Prostate gland (tissue), 2 donors: ENCODE results near the gene ZNF71. TPM values are rescaled to one million over a fixed set of nuclear protein-coding genes. Genes with fewer than 3 reads are reported as not detected.
"Not testable (repeated sequence)": the region's sequence is repeated elsewhere in the genome, so short reads cannot be mapped to it uniquely, and the experiment has no call there.

Experiments
- DNase-seq: peaks from one replicate; pipeline ENCODE4 v3.0.0-alpha.2; 2019; ENCODE audit warnings: low spot score
- H3K27ac ChIP-seq, 2 donors: fragments of 200-600 bp; sonication (generic); 2 replicates each; pipeline ENCODE4 v1.5.1; 2017 to 2019
- H3K27me3 ChIP-seq: fragments of 200-600 bp; sonication (generic); replicated peaks from 2 replicates; pipeline ENCODE4 v1.5.1; 2019; ENCODE audit not compliant: insufficient read depth
- H3K36me3 ChIP-seq, 2 donors: fragments of 200-600 bp; sonication (generic); 1 replicate in 1 of 2; 2 replicates in 1 of 2; pipeline versions ENCODE4 v1.5.1 to v1.8.1; 2017 to 2019
- H3K4me1 ChIP-seq: fragments of 200-600 bp; sonication (generic); replicated peaks from 2 replicates; pipeline ENCODE4 v1.5.1; 2019
- H3K4me3 ChIP-seq, 2 donors: fragments of 200-600 bp; sonication (generic); 2 replicates each; pipeline ENCODE4 v1.5.1; 2017 to 2019
- H3K9me3 ChIP-seq: fragments of 200-600 bp; sonication (generic); 2 replicates; pipeline ENCODE4 v1.5.1; 2017
- POLR2A ChIP-seq: fragments of 450-650 bp; IDR thresholded peaks from one replicate; pipeline ENCODE4 v1.6.1; 2016; ENCODE audit warnings: antibody characterized with exemption, mild to moderate bottlenecking
- POLR2AphosphoS5 ChIP-seq: sonication (generic); formaldehyde crosslinking; IDR thresholded peaks from one replicate; pipeline ENCODE4 v1.6.1; 2017; ENCODE audit warnings: antibody characterized with exemption
- WGBS: methylation state at CpG from one replicate; pipeline ENCODE4 v1.1.5; 2018; 5-methylcytosine and 5-hydroxymethylcytosine counted together
- intact Hi-C: fragments of 100-400 bp; cut with DNase I; formaldehyde crosslinking; loops from one replicate; pipeline ENCODE4 v1.14.2; 2022
- total RNA-seq, 2 donors: library from RNA; depleted of rRNA; stranded (reverse); fragments of >200 nt; gene quantifications; one replicate each; pipeline ENCODE4 v1.1.0, GENCODE V29; 2016
- TF ChIP-seq, protein P1 (sequence below), 4 experiments: fragments of 200-600 bp in 2 of 4; fragments of 450-650 bp in 2 of 4; sonication (generic) in 2 of 4; IDR thresholded peaks; 1 replicate in 3 of 4; 2 replicates in 1 of 4; pipeline ENCODE4 v1.5.1; 2016 to 2019; ENCODE audit warnings: antibody characterized with exemption in 4 of 4, mild to moderate bottlenecking in 2 of 4, moderate library complexity in 2 of 4

Gene ZNF71
- total RNA-seq, 2 donors from 2014 or later, result 10.3 to 19.7 TPM

- H3K36me3 ChIP-seq, result no peaks in the 10 kb centered on the region
- H3K27ac ChIP-seq, result no peak overlapping the region
- H3K9me3 ChIP-seq, result no peaks in the 10 kb centered on the region
- intact Hi-C loops, result no loop called here
- no peak for DNase-seq
- TF ChIP-seq POLR2A, result no peak
- TF ChIP-seq, protein P1, sequence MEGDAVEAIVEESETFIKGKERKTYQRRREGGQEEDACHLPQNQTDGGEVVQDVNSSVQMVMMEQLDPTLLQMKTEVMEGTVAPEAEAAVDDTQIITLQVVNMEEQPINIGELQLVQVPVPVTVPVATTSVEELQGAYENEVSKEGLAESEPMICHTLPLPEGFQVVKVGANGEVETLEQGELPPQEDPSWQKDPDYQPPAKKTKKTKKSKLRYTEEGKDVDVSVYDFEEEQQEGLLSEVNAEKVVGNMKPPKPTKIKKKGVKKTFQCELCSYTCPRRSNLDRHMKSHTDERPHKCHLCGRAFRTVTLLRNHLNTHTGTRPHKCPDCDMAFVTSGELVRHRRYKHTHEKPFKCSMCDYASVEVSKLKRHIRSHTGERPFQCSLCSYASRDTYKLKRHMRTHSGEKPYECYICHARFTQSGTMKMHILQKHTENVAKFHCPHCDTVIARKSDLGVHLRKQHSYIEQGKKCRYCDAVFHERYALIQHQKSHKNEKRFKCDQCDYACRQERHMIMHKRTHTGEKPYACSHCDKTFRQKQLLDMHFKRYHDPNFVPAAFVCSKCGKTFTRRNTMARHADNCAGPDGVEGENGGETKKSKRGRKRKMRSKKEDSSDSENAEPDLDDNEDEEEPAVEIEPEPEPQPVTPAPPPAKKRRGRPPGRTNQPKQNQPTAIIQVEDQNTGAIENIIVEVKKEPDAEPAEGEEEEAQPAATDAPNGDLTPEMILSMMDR (IDR thresholded peaks at IDR 0.05), result no peak
- no peak for TF ChIP-seq POLR2AphosphoS5
- no peaks in the 10 kb centered on the region for H3K4me1 ChIP-seq
- H3K27me3 ChIP-seq, result no peaks in the 10 kb centered on the region
- peak overlapping the region in 1 of 2 donors; percentile 40 for H3K4me3 ChIP-seq
- WGBS, result 76% methylated on average over 16 of the region's 17 CpGs
Observed at GRCh38 chr19:56670401-56670960, 75.4 kb downstream of the ZNF71 start.

DNA sequence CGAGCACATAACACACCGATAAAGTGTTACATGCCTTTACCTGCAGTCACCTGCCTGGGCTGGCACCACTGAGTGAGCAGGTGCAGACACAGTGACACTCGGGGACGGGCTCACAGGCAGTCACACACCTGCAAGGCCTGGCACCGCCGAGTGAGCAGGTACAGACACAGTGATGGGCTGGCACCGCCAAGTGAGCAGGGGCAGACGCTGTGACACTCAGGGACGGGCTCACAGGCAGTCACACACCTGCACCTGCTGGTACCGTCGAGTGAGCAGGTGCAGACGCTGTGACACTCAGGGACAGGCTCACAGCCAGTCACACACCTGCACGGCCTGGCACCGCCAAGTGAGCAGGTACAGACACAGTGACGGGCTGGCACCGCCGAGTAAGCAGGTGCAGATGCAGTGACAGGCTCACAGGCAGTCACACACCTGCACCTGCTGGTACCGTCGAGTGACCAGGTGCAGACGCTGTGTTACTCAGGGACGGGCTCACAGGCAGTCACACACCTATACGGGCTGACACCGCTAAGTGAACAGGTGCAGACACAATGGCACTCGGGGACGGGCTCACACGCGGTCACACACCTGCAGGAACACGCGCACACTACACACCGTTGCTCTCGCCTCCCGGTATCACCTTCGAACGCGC, 76.0 kb downstream of the ZNF71 start:
- no peak overlapping the region for H3K27ac ChIP-seq
- no peaks in the 10 kb centered on the region for H3K27me3 ChIP-seq
- TF ChIP-seq POLR2A, result no peak
- TF ChIP-seq, protein P1 (IDR thresholded peaks at IDR 0.05), result no peak
- no peak for TF ChIP-seq POLR2AphosphoS5
- DNase-seq, result no peak
- H3K9me3 ChIP-seq, result no peaks in the 10 kb centered on the region
- H3K36me3 ChIP-seq, result no peaks in the 10 kb centered on the region
- no peaks in the 10 kb centered on the region for H3K4me1 ChIP-seq
- 15% methylated on average over 35 of the region's 35 CpGs for WGBS
- intact Hi-C loops, result no loop called here
- H3K4me3 ChIP-seq, result peak overlapping the region; percentile 39 to 40

DNA sequence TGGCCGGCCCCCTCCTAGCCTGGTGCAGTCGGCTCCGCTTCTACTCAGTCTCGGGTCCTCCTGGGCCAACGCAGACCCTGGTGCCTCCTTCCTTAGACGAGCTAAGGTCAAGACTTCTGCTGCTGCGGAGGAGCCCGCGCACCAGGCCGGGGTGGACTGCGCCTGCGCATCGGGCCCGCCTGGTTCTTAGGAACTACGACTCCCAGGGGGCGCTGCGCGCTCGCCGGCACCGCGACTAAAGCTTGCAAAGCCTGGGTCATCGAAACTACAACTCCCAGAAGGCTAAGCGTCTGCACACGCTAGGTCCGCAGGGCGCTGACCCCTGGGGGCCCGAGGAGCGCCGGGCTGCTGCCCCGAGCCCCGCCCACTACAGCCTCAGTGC, 76.5 kb downstream of the ZNF71 start, which contains the start of gene ZNF835:
ZNF835 (minus strand) TSS at position 145 of the 382 bp plus-strand sequence. CDS start 6,559 bp downstream, outside the sequence.
- no peaks in the 10 kb centered on the region for H3K9me3 ChIP-seq
- intact Hi-C loops, result no loop called here
- DNase-seq, result peak; percentile 79
- no peaks in the 10 kb centered on the region for H3K4me1 ChIP-seq
- 2% methylated on average over 20 of the region's 32 CpGs for WGBS
- H3K4me3 ChIP-seq, result peak within 1 kb of the TSS; percentile 39 to 40
- H3K27me3 ChIP-seq, result no peaks in the 10 kb centered on the region
- no peaks in the 10 kb centered on the region for H3K36me3 ChIP-seq
- TF ChIP-seq POLR2A, result no peak
- peak; percentile 78 for TF ChIP-seq POLR2AphosphoS5
- TF ChIP-seq, protein P1 (IDR thresholded peaks at IDR 0.05), result peak in 2 of 4 experiments; percentile 41 to 42
- H3K27ac ChIP-seq, result no peak within 1 kb of the TSS

DNA sequence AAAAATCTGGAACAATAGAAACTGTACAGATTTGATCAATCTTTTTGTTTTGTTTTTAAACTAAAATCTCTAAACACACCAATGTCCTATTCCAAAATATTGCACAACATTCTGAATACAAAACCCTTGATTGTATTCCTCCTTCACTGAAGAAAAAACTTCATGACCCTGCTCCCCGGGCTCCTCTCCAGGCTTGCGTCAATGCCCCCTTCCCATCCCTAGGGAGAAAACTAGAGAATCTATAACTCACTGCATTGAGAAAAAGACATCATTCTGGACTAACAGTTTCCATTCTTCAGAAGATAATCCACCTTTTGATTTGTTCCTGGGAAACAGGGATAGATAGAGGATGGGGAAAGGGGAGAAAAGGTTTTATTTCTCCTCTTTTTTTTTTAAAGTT, 77.5 kb downstream of the ZNF71 start:
- H3K4me1 ChIP-seq, H3K4me3 ChIP-seq, intact Hi-C loops, H3K36me3 ChIP-seq, DNase-seq, H3K27me3 ChIP-seq, H3K27ac ChIP-seq, H3K9me3 ChIP-seq: not testable (repeated sequence)
- WGBS, result 94% methylated on average over 2 of the region's 2 CpGs

Other genes with a start within 250 kb of the ZNF71 start
- gene ZNF582, start 201.8 kb upstream of the ZNF71 start, total RNA-seq, result 10 to 100 TPM in 1 of 2 donors, 1 to 10 TPM in 1; 6.4 to 12.4 TPM
- gene ZNF583, start 191.0 kb upstream of the ZNF71 start, total RNA-seq, result 1 to 10 TPM; 3.6 to 5.2 TPM
- 1 to 10 TPM; 5.5 to 7.6 TPM for gene ZNF667, start 118.0 kb upstream of the ZNF71 start, total RNA-seq
- 1 to 10 TPM; 4.9 to 8.8 TPM for gene ZNF471, start 87.4 kb upstream of the ZNF71 start, total RNA-seq
- 10 to 100 TPM in 1 of 2 donors, 1 to 10 TPM in 1; 3.7 to 17.8 TPM for gene ZFP28, start 56.4 kb upstream of the ZNF71 start, total RNA-seq
- 1 to 10 TPM; 5.7 to 6.3 TPM for gene ZNF470, start 27.8 kb upstream of the ZNF71 start, total RNA-seq
- gene SMIM17, start 47.9 kb downstream of the ZNF71 start, total RNA-seq, result not detected
- gene ZNF835, start 76.5 kb downstream of the ZNF71 start, total RNA-seq, result 1 to 10 TPM; 2.5 to 4.5 TPM
- gene PEG3, start 245.4 kb downstream of the ZNF71 start, total RNA-seq, result 100 to 1,000 TPM in 1 of 2 donors, 1 to 10 TPM in 1; 6.1 to 101 TPM
- gene ZIM2, start 245.4 kb downstream of the ZNF71 start, total RNA-seq, result 1 to 10 TPM in 1 of 2 donors, under 1 TPM in 1; 0.64 to 5.2 TPM